GM12872 (cell line): Measurements from ENCODE around the gene ARFGEF3.

Experiments
- TF ChIP-seq, protein P1 (sequence below): IDR thresholded peaks from 3 replicates; pipeline ENCODE4 v1.5.1; 2011; ENCODE audit warnings: low read depth, mild to moderate bottlenecking, low read length, moderate library complexity; ENCODE audit not compliant: insufficient read depth

ARFGEF3 gene

DNA sequence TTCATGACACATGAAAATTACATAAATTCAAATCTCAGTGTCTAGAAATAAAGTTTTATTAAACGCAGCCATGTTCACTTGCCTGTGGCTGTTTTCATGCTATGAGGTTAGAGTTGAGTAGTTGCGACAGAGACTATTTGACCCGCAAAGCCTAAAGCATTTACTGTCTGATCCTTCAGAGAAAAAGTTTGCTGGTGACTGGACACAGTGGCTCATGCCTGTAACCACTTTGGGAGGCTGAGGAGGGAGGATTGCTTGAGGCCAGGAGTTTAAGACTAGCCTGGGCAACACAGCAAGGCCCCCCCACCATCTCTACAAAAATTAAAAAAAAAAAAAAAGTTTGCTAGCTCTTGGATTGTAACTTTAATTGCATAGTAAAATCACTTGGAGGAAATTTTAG, 225.2 kb downstream of the ARFGEF3 start:
- TF ChIP-seq, protein P1, sequence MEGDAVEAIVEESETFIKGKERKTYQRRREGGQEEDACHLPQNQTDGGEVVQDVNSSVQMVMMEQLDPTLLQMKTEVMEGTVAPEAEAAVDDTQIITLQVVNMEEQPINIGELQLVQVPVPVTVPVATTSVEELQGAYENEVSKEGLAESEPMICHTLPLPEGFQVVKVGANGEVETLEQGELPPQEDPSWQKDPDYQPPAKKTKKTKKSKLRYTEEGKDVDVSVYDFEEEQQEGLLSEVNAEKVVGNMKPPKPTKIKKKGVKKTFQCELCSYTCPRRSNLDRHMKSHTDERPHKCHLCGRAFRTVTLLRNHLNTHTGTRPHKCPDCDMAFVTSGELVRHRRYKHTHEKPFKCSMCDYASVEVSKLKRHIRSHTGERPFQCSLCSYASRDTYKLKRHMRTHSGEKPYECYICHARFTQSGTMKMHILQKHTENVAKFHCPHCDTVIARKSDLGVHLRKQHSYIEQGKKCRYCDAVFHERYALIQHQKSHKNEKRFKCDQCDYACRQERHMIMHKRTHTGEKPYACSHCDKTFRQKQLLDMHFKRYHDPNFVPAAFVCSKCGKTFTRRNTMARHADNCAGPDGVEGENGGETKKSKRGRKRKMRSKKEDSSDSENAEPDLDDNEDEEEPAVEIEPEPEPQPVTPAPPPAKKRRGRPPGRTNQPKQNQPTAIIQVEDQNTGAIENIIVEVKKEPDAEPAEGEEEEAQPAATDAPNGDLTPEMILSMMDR = no peak

DNA sequence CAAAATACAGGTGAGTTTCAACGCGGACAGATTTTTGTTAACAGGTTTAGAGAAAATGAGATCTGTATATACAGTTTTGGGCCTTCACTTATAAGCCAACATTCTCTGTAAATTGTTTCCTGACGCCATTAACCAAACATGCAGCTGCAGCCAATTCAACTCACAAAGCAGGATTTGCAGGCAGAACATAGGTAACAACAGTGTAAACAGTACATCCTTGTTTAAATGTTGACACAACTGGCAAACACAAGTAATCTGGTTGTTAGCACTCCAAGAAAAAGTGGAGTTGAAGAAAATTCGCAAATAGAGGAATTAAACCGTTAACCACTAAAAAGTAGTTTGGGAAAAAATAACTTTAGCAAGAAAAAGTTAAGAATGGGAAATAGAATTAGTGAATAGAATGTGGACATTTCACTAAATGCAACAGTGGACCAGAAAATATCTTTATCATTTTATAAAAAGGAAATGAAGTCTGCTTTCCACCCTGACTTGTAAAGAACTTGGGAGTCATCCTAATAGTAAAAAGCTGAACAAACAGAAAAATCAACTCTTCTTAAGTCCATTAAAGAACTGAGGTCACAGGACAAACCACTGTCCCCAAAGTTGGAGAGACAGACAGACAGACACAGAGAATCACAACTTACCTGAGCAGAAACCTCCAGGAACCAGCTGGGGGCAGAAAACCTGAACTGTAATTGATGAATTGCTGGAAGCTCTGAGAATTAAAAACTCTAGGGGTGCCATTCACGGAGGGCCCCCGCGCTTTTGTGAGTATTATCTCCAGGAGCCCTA, 226.0 kb downstream of the ARFGEF3 start:
- TF ChIP-seq, protein P1 = no peak

DNA sequence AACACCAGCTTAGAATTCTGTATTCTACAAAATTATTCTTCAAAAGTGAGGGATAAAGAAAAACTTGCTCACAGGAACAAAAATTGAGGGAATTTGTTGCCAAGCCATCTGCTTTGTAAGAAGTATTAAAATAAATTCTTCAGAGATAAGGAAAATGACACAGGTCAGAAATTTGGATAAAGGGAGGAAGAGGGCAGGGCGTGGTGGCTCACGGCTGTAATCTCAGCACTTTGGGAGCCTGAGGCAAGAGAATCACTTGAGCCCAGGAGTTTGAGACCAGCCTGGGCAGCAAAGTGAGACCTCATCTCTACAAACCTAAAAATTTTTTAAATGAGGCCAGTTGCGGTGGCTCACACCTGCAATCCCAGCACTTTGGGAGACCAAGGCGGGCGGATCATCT, 227.8 kb downstream of the ARFGEF3 start:
- TF ChIP-seq, protein P1 = no peak
